ENCODE data around the gene KLF1. TPM values are rescaled to one million over a fixed set of nuclear protein-coding genes. Genes with fewer than 3 reads are reported as not detected.
A peak's percentile ranks its signal among the peaks of the same experiment; 100 is the strongest.

The KLF1 gene
- polyA plus RNA-seq, 3 donors, result 0.24 to 0.45 (median 0.28) TPM

DNA sequence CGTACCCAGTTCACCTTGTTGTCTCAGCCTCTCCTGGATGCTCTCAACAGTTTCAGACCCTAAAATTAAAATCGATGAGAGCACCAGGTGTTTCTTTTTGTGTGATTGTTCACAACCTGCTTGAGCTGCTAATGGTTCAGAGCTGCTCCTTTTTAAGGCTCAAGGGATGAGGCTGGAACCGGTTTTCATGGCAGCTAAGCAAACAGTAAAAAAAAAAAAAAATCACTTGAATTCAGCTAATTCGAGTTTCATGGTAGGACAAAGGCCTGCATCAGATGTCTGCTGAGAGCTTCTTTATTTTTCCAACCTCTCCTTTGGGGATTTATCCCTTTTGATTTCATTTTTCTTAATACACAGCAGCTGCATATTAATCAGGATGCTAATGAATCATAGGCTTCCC lies 25.6 kb upstream of the KLF1 start:
- Histone ChIP-seq H3K9ac (ENCODE audit: insufficient read depth, low read length, poor library complexity, severe bottlenecking) (peak overlapping the region; percentile 16), H3K4me3 (replicated peaks in 1 of 3; ENCODE audit: low read depth in 2 of 3, low read length in 3 of 3) (peak overlapping the region in 1 of 3 experiments; percentile 58), H3K4me1 (ENCODE audit: control insufficient read depth in 1 of 2, insufficient read depth in 2 of 2, low read length in 2 of 2) (peaks cover 27% of the 10 kb centered on the region in 2 donors), H3K36me3 (replicated peaks in 1 of 2; ENCODE audit: control insufficient read depth in 1 of 2, insufficient read depth in 2 of 2, low read length in 2 of 2) (no peaks in the 10 kb centered on the region), H4K20me1 (ENCODE audit: insufficient read depth, low read length) (no peaks in the 10 kb centered on the region), H2AFZ (ENCODE audit: insufficient read depth, low read depth, low read length, poor library complexity, severe bottlenecking) (peak overlapping the region; percentile 87), H3K79me2 (ENCODE audit: insufficient read depth, low read length) (no peaks in the 10 kb centered on the region), H3K9me3 (replicated peaks in 1 of 2; ENCODE audit: control insufficient read depth in 1 of 2, insufficient read depth in 1 of 2, low read length in 2 of 2) (no peaks in the 10 kb centered on the region), H3K4me2 (replicated peaks; ENCODE audit: extremely low read depth, low read length, poor library complexity, severe bottlenecking) (peak overlapping the region; percentile 70), H3K27me3 (ENCODE audit: control insufficient read depth in 2 of 2, insufficient read depth in 2 of 2, low read length in 2 of 2) (no peaks in the 10 kb centered on the region), H3K27ac (ENCODE audit: low read depth in 1 of 2, low read length in 2 of 2) (peak overlapping the region in 1 of 2 donors; percentile 83)
- Mint-ChIP-seq H3K27ac (no peak overlapping the region), H3K4me1 (peaks cover 28% of the 10 kb centered on the region), H3K9me3 (no peaks in the 10 kb centered on the region), H3K36me3 (peaks cover 2 to 3% of the 10 kb centered on the region in 2 donors), H3K4me3 (no peak overlapping the region), H3K27me3 (ENCODE audit: low read depth in 3 of 3) (peaks cover 0 to 3% (median 3%) of the 10 kb centered on the region in 3 donors)
- intact Hi-C loops (cut with micrococcal nuclease), result no loop called here
- TF ChIP-seq CTCF (IDR thresholded peaks at IDR 0.05), result no peak
- WGBS (ENCODE audit: insufficient coverage), result 75% methylated on average over 4 of the region's 4 CpGs
- DNase-seq, result no peak

DNA sequence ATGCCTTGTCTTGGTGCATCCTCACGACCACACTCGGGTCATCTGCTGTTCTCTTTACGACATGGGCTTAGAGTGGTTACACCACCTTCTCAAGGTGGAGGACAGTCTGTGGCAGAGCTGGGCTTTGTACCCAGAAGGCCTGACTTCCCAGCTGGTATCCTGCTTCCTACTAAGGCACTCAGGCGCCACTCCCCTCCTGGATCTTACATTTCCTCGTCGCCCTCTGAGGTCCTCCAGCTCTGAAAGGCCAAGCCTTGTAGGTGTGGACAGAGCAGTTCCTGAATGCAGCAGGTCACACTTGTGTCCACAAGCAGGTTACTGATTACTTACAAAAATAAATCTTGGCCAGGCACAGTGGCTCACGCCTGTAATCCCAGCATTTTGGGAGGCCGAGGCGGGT lies 20.2 kb upstream of the KLF1 start:
- Histone ChIP-seq H3K4me2 (replicated peaks; ENCODE audit: extremely low read depth, low read length, poor library complexity, severe bottlenecking) (no peak overlapping the region), H3K4me1 (ENCODE audit: control insufficient read depth in 1 of 2, insufficient read depth in 2 of 2, low read length in 2 of 2) (peaks cover 0 to under 1% of the 10 kb centered on the region in 2 donors), H3K36me3 (replicated peaks in 1 of 2; ENCODE audit: control insufficient read depth in 1 of 2, insufficient read depth in 2 of 2, low read length in 2 of 2) (no peaks in the 10 kb centered on the region)

More for the DNA sequence above, 20.2 kb upstream of the KLF1 start:
- no peak for DNase-seq
- no peaks in the 10 kb centered on the region for H3K9me3 Mint-ChIP-seq
- H3K4me1 Mint-ChIP-seq, result peaks cover 2% of the 10 kb centered on the region
- Histone ChIP-seq H3K79me2 (ENCODE audit: insufficient read depth, low read length) (no peaks in the 10 kb centered on the region), H3K9ac (ENCODE audit: insufficient read depth, low read length, poor library complexity, severe bottlenecking) (no peak overlapping the region), H2AFZ (ENCODE audit: insufficient read depth, low read depth, low read length, poor library complexity, severe bottlenecking) (no peak overlapping the region), H3K9me3 (replicated peaks in 1 of 2; ENCODE audit: control insufficient read depth in 1 of 2, insufficient read depth in 1 of 2, low read length in 2 of 2) (no peaks in the 10 kb centered on the region), H3K27me3 (ENCODE audit: control insufficient read depth in 2 of 2, insufficient read depth in 2 of 2, low read length in 2 of 2) (no peaks in the 10 kb centered on the region), H3K27ac (ENCODE audit: low read depth in 1 of 2, low read length in 2 of 2) (no peak overlapping the region), H4K20me1 (ENCODE audit: insufficient read depth, low read length) (no peaks in the 10 kb centered on the region), H3K4me3 (replicated peaks in 1 of 3; ENCODE audit: low read depth in 2 of 3, low read length in 3 of 3) (no peak overlapping the region)
- H3K36me3 Mint-ChIP-seq, result peaks cover 4 to 17% of the 10 kb centered on the region in 2 donors
- TF ChIP-seq CTCF (IDR thresholded peaks at IDR 0.05), result no peak
- H3K27ac Mint-ChIP-seq, result peak overlapping the region in 2 of 7 donors; percentile 21 to 50
- intact Hi-C loops (cut with micrococcal nuclease), result no loop called here
- H3K27me3 Mint-ChIP-seq (ENCODE audit: low read depth in 3 of 3), result no peaks in the 10 kb centered on the region
- WGBS (ENCODE audit: insufficient coverage), result 98% methylated on average over 9 of the region's 9 CpGs
- no peak overlapping the region for H3K4me3 Mint-ChIP-seq
